ENCODE measurements around the gene AFF3.

The AFF3 gene

DNA sequence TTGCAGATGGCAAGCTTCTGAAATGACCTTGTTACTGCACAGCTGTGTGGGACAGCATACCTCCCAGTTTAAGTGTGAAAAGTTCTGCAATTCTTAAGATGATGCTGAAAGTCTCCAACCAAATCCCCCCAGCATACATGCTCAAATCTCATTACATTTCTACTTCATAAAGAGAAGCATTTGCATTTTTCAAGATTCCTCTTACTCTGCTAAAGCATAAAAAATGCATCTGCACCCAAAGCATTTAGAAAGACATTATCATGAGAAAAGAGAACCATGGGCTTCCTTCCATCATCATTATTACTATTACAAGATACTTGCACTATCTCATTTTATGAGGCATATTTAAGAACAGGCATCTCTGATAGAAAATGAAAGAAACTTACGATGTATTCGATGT lies 415.7 kb downstream of the AFF3 start:
- no peak for DNase-seq

- no peak for DNase-seq
Measured at GRCh38 chr2:99725820-99726219, 416.6 kb downstream of the AFF3 start.

DNA sequence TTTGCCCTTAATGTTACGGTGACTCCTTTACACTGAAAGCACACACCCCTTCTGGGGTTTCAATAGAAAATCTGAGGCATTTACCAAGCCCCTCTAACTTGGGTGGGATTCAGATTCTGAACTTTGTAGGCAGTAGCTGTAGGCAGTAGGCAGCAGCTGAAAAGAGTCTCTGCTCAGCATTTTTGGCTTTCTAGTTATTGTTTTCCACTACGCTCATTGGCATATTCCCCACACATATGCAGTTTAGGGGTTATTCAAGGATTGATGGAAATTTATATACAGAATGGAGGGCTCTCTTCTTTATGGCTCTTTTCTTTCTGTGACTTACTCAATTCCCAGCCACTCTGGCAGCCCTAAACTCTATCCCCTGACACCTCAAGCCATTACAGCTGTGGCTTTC lies 419.9 kb downstream of the AFF3 start:
- DNase-seq = no peak

DNA sequence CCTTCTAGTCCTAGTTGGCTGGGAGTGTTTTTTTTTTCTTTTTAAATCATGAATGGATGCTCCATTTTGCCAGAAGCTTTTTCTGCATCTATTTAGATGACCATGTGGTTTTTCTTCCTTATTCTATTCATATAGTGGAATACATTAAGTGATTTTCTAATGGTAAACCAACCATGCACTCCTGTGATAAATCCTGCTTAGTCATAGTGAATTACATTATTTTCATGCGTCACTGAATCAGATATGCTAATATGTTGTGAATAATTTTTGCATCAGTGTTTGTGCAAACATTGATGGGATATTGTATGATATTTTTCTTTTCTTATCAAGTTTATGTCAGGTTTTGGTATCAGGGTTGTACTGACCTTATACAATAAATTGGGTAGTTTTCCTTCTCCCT lies 423.3 kb downstream of the AFF3 start:
- no peak for DNase-seq

DNA sequence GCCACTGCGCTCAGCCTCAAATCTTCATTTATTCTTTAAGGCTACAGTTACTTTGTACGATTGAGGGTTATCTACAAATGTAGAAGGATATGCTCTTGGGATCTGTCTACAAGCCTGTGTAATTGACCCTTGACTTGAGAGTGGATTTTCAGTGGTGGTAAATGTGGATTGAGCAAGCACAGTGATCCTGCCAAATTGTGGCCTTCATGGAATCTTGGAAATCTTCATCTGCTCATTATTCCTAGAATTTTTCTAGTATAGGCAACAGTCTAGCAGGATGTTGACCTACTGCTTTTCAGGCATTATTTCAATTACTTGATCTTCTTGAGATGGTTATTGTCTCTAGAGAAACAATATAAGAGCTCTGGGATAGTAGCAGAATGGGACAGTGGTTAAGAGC lies 426.4 kb downstream of the AFF3 start:
- no peak for DNase-seq

DNA sequence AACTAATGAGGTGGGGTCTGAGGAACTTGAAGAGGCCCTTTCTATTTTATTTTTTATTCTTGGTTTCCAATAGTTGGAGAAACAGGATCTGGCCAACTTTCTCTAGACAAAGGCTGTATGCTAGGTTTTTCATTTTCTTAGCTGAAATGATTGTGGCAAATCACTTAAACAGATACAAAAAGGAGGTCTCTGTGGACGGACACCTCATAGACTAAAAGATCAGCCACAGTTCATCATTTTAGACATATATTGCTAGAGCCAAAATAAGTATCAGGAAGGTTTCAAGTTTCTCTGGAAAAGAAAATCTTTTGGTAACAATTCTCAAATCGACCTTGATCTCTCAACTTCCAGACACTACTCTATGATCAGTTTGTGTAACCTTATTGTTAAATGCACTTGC lies 428.0 kb downstream of the AFF3 start:
- no peak for DNase-seq

GRCh38 chr2:99711144-99711543 lies 431.2 kb downstream of the AFF3 start:
- no peak for DNase-seq

DNA sequence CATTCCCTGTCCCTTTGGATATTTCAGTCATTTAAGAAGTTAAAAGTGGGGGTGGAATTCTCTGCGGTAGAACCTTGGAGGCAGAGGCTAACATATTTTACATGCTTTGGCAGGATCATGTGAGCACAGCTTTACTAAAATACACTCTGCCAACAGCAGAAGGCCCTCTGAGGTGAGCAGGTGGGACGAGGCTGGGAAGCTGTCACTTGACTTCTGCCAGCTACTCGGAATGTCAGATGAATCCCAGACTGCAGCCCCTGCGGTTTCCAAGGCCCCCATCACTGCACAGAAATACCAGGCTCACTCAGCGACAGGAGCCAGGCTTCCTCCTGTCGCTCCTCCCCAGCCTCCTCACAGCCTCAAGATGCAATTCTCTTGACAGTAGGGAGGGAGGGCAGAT lies 431.7 kb downstream of the AFF3 start:
- no peak for DNase-seq

DNA sequence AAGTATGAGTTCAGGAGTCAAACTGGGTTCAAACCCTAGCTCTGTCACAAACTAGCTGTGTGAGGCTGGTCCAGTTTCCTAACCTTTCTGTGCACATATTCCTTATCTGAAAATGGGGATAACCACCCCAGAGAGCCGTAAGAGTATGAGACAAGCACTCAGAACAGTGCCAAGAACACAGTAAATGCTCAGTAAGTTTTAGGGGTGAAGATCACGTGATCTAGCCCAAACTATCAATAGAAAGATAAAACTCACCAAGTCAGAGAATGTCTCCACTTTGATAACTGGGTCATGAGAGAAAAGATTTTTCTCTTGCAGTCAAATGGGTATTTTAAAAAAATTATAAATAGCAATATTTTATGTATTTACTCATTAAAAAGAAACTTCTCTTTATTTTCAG lies 433.2 kb downstream of the AFF3 start:
- no peak for DNase-seq

DNA sequence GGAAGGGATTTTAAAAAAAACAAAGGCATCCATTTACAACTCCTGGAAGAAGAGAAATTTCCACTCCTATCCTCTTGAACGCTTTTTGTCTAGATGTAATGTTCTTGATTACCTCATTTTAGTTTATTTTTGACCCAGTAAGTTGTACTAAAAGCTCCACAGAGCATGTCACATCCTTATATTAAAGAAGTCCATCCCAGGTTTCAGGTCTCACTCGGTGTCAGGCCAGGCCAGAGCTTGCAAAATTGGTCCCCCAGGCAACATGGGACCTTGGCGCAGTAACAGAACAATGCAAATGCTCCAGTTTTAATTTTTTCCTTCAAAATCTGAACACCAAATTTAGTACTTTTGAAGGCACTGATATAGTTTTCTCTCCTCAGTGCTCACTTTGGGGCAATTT lies 434.2 kb downstream of the AFF3 start:
- no peak for DNase-seq

DNA sequence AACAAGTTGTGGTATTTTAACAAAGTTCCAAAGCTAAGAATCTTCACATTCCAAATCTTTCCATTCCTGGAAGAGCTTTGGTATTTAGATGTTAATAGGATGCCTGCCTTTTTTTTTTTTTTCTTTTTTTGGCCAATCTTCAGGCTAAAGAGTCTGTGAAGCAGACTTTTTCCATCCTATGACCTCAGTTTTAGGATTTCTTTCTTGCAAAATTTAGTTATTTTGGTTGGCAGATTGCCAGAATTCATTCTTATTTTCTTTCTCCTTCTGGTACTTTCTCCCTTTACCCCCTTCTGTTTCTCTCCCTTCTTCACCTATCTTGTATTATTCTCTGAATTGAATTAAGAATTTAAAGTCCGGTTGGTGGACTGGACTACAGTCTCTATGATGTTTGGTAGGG lies 434.8 kb downstream of the AFF3 start:
- DNase-seq = no peak

GRCh38 chr2:99706735-99707134 lies 435.7 kb downstream of the AFF3 start:
- no peak for DNase-seq

DNA sequence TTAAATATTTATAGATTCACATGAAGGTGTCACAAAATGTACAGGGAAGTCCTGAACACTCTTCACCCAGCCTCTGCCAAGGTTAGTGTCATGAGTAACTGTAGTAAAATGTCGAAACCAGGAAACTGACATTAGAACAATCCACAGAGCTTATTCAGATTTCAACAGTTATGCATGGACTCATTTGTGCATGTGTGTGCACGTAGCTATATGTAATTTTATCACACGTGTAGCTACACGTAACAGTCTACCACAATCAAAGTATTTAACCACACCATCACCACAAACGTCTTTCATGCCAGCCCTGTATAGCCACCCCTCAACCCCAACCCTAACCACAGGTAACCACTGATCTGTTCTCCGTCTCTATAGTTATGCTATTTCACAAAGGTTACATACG lies 440.9 kb downstream of the AFF3 start:
- DNase-seq = no peak

- no peak for DNase-seq
Measured at GRCh38 chr2:99700482-99701398, 441.6 kb downstream of the AFF3 start.

DNA sequence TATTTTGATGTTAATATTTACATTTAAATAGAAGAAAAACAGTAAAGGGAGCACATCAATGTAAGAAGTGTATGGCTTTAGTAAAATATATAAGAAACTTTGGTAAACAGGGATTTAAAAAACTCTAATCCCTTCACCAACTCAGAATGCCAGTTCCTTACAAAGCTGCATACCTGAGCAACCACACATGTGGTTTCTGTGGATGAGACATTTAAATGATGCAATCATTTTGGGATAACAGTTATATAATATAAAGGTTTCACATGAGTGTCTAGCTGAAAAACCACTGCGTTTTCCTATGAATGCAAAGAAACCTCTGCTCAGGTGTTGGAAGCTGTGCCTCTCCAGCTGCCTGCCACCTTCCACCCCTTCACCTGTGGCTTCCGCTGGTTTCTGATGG lies 443.5 kb downstream of the AFF3 start:
- DNase-seq = no peak

DNA sequence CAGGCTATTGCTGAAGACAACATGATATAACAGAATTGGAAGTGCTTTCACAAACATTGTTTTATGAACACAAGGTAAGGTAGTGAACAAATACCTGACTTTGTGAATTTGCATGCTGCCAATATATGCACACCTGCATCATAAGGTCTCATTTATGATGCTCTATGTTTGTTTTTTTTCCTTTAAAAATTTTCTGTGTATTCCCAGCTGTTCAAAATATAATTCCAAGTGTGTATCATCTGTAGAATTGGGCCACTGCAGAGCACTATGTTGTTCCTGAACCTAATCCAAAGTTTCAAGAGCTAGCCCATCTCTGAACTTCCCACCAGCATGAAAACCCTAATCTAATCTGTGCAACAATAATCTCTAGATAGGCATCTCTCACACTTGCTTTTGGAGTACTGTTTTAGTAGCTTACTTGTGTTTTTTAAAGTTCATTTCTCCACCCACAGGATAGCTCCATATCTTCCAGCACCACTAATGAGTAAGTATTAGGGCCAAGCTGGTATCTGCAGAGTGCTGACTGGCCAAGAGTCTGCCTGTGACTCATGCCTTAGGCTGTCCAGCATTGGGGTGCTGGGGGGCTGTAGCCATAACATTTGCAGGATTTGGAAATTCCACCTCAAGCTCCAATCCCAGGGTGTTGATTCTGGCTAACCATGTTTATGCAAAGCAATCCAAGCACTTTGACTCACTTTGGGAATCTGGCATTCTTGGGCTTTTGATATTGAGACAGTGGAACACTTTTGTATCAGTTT lies 444.4 kb downstream of the AFF3 start:
- DNase-seq = no peak

DNA sequence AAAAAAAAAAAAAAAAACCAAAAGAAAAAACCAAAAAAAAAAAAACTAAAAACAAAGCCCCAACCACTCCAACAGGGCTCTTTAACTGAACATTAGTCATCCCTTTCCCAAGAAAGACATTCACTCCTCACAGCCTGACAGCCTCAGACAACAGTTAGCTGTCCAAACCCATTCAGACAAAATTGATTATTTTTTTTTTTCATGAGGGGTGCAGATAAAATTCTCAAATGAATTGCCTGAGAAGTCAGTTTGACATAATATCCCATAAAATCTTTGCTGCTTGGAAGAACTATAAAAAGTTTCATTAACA lies 446.5 kb downstream of the AFF3 start:
- DNase-seq = no peak

GRCh38 chr2:99695130-99695943 lies 447.1 kb downstream of the AFF3 start:
- DNase-seq = no peak

GRCh38 chr2:99694331-99694730 lies 448.1 kb downstream of the AFF3 start:
- no peak for DNase-seq

- no peak for DNase-seq
Measured at GRCh38 chr2:99692785-99693184, 449.6 kb downstream of the AFF3 start.

- DNase-seq = no peak
Measured at GRCh38 chr2:99691926-99692325, 450.5 kb downstream of the AFF3 start.

DNA sequence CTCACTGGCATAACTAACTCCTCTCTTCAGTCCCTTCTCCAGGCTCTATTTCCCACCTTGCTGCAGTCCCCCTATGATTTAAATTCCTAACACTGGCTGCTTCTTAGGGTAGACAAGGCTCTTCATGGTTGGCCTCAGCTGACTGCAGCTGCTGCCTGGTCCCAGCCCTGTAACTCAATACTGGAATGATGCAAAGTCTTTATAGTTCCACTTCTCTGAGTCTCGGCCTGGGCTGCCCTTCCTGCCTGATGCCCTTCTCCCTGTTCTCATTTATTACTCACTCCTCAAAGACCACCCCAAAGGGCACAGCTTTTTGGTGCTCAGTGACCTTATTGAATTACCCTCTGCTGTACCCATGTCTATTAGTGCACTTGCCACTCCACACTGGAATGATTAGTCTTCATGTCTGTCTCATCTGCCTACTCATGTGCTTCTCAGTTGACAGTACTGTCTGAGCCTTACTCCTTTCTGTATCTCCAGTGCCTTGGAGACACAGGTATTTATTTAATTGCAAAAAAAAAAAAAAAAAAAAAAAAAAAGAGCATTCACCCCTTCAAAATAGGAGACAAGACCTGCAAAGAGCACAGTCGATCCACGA lies 453.1 kb downstream of the AFF3 start:
- no peak for DNase-seq

- no peak for DNase-seq
Measured at GRCh38 chr2:99688699-99689098, 453.7 kb downstream of the AFF3 start.
